ENCODE data around the gene NTF4. TPM values are rescaled to one million over a fixed set of nuclear protein-coding genes. Genes with fewer than 3 reads are reported as not detected.

The NTF4 gene
- total and polyA plus RNA-seq, 2 donors (not counting 1 experiment from before 2014, with no cell fraction given): not detected

DNA sequence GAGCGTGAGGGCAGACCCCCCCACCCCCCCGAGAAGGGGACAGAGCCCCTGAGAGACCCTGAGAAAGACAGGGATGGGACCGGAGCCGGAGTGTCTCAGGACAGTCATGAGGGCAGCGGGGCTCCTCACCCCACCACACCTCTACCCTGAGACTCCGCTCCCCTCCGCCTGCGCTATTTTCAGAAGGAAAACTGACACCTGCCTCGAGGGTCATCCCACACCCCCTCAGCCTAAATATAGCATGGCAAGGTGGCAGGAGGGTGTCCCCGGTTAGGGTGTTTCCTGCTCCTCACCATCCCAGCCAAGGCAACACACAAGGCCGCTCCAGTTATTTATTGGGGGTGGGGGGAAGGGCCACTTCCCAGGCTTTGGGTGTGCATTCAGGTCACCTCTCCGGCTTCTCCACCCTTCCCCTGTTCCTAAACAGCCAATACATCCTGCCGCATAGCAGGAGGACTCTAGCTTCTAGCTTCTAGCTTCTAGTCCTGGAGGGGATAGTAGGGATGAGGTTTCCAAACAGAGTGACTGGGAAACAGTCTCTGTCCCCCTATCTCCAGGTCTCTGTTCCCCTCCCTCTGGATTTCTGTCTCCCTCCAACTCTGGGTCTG is 1.4 kb upstream of the NTF4 start:
- peaks cover 0 to 5% of the 10 kb centered on the region in 2 donors for H3K4me1 ChIP-seq (ENCODE audit: control insufficient read depth in 2 of 2, insufficient read depth in 2 of 2, low read length in 2 of 2)
- no peaks in the 10 kb centered on the region for H3K79me2 ChIP-seq (ENCODE audit: control insufficient read depth, insufficient read depth, low read length)
- POLR2A ChIA-PET: no interaction called here
- no peak overlapping the region for H3K27ac Mint-ChIP-seq
- peaks cover 1% of the 10 kb centered on the region for H3K9me3 Mint-ChIP-seq (ENCODE audit: insufficient read depth)
- H3K27me3 ChIP-seq (replicated peaks in 1 of 4; ENCODE audit: control extremely low read depth in 1 of 4, control insufficient read depth in 3 of 4, insufficient read depth in 4 of 4, low read length in 3 of 4): peaks cover 0 to 66% (median 26%) of the 10 kb centered on the region in 4 experiments
- H3K27ac ChIP-seq (ENCODE audit: low read length in 2 of 2): no peak overlapping the region
- TF ChIP-seq, protein P1, sequence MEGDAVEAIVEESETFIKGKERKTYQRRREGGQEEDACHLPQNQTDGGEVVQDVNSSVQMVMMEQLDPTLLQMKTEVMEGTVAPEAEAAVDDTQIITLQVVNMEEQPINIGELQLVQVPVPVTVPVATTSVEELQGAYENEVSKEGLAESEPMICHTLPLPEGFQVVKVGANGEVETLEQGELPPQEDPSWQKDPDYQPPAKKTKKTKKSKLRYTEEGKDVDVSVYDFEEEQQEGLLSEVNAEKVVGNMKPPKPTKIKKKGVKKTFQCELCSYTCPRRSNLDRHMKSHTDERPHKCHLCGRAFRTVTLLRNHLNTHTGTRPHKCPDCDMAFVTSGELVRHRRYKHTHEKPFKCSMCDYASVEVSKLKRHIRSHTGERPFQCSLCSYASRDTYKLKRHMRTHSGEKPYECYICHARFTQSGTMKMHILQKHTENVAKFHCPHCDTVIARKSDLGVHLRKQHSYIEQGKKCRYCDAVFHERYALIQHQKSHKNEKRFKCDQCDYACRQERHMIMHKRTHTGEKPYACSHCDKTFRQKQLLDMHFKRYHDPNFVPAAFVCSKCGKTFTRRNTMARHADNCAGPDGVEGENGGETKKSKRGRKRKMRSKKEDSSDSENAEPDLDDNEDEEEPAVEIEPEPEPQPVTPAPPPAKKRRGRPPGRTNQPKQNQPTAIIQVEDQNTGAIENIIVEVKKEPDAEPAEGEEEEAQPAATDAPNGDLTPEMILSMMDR (IDR thresholded peaks at IDR 0.05): no peak
- no peak for TF ChIP-seq EZH2 (IDR thresholded peaks at IDR 0.05; ENCODE audit: borderline replicate concordance, insufficient read depth, low read depth, low read length, poor library complexity, severe bottlenecking)
- DNase-seq: no peak
- H3K4me1 Mint-ChIP-seq: peaks cover 7% of the 10 kb centered on the region
- intact Hi-C loops (cut with micrococcal nuclease): no loop called here
- no peak overlapping the region for H3K4me2 ChIP-seq (replicated peaks; ENCODE audit: low read depth, low read length, poor library complexity, severe bottlenecking)
- WGBS (ENCODE audit: insufficient coverage): no CpG with 5 or more reads among the region's 13 CpGs
- H3K4me3 ChIP-seq (ENCODE audit: control extremely low read depth in 1 of 5, extremely low read depth in 1 of 5, insufficient read depth in 1 of 5, low read depth in 2 of 5, low read length in 4 of 5): no peak overlapping the region
- no peak overlapping the region for H3K9ac ChIP-seq (ENCODE audit: low read length)
- ATAC-seq (ENCODE audit: low read depth): no peak
- CTCF ChIA-PET: no interaction called here
- H3K27me3 Mint-ChIP-seq: peaks cover 54% of the 10 kb centered on the region
- no peak overlapping the region for H2AFZ ChIP-seq (ENCODE audit: insufficient read depth, low read depth, low read length, poor library complexity, severe bottlenecking)
- H3K4me3 Mint-ChIP-seq: no peak overlapping the region
- peaks cover 0 to 20% (median 0%) of the 10 kb centered on the region in 3 donors for H3K9me3 ChIP-seq (ENCODE audit: control extremely low read depth in 1 of 3, control insufficient read depth in 2 of 3, insufficient read depth in 1 of 3, low read length in 2 of 3)
- H4K20me1 ChIP-seq (ENCODE audit: control insufficient read depth, insufficient read depth, low read length, poor library complexity, severe bottlenecking): no peaks in the 10 kb centered on the region
- H3K36me3 ChIP-seq (replicated peaks in 1 of 2; ENCODE audit: control extremely low read depth in 1 of 2, control insufficient read depth in 1 of 2, extremely low read depth in 1 of 2, insufficient read depth in 2 of 2, low read length in 1 of 2): no peaks in the 10 kb centered on the region

DNA sequence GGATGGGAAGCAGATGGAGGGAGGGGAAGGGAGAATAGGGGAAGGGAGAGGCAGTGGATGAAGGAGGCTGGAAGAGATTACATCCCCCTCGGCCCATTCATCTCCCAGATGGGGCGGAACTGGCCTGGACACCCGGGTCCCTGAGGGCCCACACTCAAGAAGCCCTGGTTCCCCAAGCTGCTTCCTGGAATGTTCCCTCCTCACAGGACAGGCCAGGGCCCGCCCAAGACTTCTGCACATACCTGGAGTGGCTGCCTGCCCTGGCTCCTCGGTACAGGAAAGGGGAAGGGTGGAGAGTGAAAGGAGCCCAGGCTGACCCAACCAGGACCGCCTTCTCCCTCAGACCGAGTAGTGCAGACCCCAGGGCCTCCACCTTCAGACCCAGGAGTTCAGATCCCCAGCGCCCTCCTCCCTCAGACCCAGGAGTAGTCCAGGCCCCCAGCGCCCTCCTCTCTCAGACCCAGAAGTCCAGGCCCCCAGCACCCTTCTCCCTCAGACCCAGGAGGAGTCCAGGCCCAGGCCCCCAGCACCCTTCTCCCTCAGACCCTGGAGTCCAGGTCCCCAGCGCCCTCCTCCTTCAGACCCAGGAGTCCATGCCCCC is 489 bp downstream of the NTF4 start:
- peak overlapping the region; percentile 49 for H3K4me2 ChIP-seq (replicated peaks; ENCODE audit: low read depth, low read length, poor library complexity, severe bottlenecking)
- no peak for ATAC-seq (ENCODE audit: low read depth)
- Mint-ChIP-seq H3K4me1 (peaks cover 4% of the 10 kb centered on the region), H3K9me3 (ENCODE audit: insufficient read depth) (no peaks in the 10 kb centered on the region), H3K4me3 (no peak overlapping the region), H3K27ac (no peak overlapping the region), H3K27me3 (peaks cover 47% of the 10 kb centered on the region)
- no peaks in the 10 kb centered on the region for H3K36me3 ChIP-seq (replicated peaks in 1 of 2; ENCODE audit: control extremely low read depth in 1 of 2, control insufficient read depth in 1 of 2, extremely low read depth in 1 of 2, insufficient read depth in 2 of 2, low read length in 1 of 2)
- WGBS (ENCODE audit: insufficient coverage): 61% methylated on average over 5 of the region's 10 CpGs
- no peak for TF ChIP-seq EZH2 (IDR thresholded peaks at IDR 0.05; ENCODE audit: borderline replicate concordance, insufficient read depth, low read depth, low read length, poor library complexity, severe bottlenecking)
- TF ChIP-seq, protein P1 (IDR thresholded peaks at IDR 0.05): no peak
- ChIA-PET POLR2A (interaction anchor here (0.5 kb wide), 1 partner anchor 636 kb away, joined by 3 read pairs; no protein-coding TSS in a partner anchor), CTCF (no interaction called here)
- H3K9ac ChIP-seq (ENCODE audit: low read length): no peak overlapping the region
- H3K27me3 ChIP-seq (replicated peaks in 1 of 4; ENCODE audit: control extremely low read depth in 1 of 4, control insufficient read depth in 3 of 4, insufficient read depth in 4 of 4, low read length in 3 of 4): peaks cover 0 to 58% (median 20%) of the 10 kb centered on the region in 4 experiments
- no peaks in the 10 kb centered on the region for H3K79me2 ChIP-seq (ENCODE audit: control insufficient read depth, insufficient read depth, low read length)
- no peaks in the 10 kb centered on the region for H4K20me1 ChIP-seq (ENCODE audit: control insufficient read depth, insufficient read depth, low read length, poor library complexity, severe bottlenecking)
- H2AFZ ChIP-seq (ENCODE audit: insufficient read depth, low read depth, low read length, poor library complexity, severe bottlenecking): no peak overlapping the region
- peaks cover 0 to 5% of the 10 kb centered on the region in 2 donors for H3K4me1 ChIP-seq (ENCODE audit: control insufficient read depth in 2 of 2, insufficient read depth in 2 of 2, low read length in 2 of 2)
- no peak for DNase-seq
- H3K9me3 ChIP-seq (ENCODE audit: control extremely low read depth in 1 of 3, control insufficient read depth in 2 of 3, insufficient read depth in 1 of 3, low read length in 2 of 3): peaks cover 0 to 9% (median 0%) of the 10 kb centered on the region in 3 donors
- no peak overlapping the region for H3K4me3 ChIP-seq (ENCODE audit: control extremely low read depth in 1 of 5, extremely low read depth in 1 of 5, insufficient read depth in 1 of 5, low read depth in 2 of 5, low read length in 4 of 5)
- intact Hi-C loops (cut with micrococcal nuclease): no loop called here
- no peak overlapping the region for H3K27ac ChIP-seq (ENCODE audit: low read length in 2 of 2)

All from B cell (primary cell).